HG02678 (cell line): ENCODE results near the gene SPATA2.

Source experiments
- ATAC-seq: cut with Tn5 transposase; IDR thresholded peaks from one replicate; pipeline ENCODE4 v1.9.1; 2021; ENCODE audit warnings: mild to moderate bottlenecking, moderate library complexity; ENCODE audit not compliant: unreplicated experiment

SPATA2 gene

DNA sequence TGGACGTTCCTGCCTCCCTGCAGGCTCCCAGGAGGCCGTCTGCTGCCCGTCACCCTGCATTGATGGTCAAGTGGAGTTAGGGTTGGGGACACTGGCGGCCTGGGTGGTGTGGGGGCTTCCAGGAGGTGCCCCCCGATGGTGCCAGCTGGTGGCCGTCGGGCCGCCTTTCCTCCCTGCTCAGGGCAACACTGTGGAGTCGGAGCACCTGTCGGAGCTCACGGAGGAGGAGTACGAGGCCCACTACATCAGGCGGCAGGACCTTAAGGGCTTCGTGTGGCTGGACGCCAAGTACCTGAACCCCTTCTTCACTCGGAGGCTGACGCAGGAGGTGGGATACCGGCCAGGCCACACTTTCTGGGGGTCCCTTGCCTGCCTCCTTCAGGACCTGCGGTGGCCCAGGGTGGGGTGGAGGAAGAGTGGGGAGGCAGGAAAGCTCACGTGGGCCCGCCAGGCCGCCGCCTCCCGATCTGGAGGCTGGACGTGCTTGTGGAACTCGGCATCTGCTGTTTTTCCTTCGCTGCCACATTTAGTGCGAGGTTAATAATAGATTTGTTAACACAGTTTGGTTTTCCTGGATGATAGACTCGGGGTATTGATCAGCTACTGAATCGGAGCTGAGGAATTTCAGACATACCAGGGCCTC is 28.6 kb downstream of the SPATA2 start:
- no peak for ATAC-seq

DNA sequence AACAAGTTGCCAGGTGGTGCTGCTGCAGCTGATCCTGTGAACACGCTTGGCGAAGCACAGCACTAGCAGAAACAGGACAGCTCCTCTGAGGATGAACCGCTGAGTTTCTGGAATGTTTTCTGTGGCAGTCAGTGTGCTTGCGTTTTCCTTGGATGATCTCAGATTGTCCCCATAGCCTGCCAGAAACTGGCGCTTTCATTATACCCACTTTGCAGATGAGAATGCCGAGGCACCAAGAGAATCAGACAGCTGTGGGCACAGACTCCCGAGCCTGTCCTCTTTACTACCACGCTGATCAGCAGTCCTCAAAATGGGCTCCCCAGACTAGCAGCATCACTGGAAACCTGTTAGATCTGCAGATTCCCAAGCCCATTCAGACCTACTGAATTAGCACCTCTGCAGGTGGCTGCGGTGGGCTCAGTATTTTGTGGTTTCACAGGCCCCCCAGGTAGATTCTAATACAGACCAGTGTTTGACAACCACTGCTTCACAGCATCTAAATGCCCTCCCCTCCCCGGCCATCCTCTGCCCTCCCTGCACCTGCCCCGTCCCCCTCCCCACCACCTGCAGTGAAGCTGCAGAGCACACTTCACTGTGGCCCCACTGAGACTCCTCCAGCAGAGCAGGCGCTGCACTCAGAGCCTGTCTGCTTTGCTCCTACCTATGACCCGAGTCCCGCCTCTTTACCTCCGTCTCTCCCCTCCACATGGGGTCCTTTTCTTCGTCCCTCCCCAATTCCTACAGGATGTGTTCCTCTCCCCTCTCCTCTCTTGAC is 29.6 kb downstream of the SPATA2 start:
- no peak for ATAC-seq

DNA sequence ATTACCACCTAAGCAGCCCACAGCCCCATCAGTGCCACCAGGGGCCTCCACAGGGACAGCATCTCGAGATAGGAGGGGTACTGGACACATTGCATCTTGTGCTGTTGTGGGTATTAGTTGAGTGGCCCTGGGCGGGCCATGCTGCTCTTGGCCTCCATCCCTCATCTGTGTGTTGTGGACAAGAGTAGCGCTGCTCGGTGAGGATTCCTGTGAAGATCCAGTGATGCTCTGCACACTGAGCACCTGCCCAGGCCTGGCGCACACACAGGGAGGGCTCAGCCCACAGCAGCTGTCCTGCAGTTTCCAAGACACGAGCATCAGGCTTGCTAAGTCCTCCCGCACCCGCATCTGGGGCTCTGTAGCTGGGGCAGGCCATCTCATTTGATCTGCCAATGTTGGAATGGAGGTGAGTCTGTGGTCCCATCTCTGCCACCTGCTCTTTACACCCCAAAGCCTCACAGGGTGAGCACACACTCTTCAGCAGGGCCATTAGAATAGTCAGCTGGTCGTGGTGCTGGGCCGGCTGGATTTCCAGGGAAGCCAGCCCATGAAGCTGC is 32.0 kb downstream of the SPATA2 start:
- ATAC-seq = no peak

GRCh38 chr20:49882171-49882970 is 33.0 kb downstream of the SPATA2 start:
- ATAC-seq = no peak

- no peak for ATAC-seq
Observed at GRCh38 chr20:49880724-49881445, 34.4 kb downstream of the SPATA2 start.

DNA sequence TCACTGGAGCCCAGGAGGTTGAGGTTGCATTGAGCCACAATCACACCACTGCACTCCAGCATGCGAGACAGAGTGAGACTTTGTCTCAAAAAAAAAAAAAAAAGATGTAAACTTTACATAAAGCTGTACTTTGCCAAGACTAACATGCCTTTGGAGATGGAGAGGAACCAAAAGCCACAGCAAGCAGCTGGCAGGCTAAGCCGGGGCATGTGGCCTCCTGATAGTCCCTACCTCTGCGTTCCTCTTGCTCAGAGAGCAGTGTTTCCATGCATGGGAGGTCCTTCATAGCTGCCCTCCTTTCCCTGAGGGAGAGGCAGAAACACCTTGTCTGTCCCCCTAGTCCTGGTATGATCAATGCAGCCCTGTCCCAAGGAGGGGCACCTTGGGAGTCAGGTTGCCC is 35.2 kb downstream of the SPATA2 start:
- ATAC-seq = no peak

GRCh38 chr20:49878977-49879376 is 36.4 kb downstream of the SPATA2 start:
- no peak for ATAC-seq

DNA sequence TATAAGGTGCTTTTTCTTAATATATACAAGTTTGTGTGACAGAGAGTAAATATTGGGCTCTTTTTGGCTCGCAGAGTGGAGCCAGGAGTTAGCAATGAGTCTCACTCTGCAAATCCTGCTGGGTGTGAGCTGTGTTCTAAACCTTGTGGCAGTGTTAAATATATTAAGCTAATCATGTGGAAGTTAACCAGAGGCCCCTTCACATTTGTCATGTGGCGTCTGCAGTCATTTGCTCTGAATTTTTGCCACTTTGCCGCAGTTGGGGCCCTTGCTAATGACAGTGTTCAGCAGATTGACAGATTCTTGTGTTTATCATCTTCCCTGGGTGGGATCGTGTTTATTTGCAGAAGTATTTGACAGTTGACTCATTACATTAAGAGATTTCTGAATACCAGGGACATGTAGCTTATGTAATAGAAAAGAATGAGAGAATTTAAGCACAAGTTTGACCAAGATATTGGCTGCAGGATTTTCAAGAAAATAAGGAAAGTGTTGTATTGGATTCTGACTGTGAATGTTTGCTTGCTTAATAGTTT is 37.9 kb downstream of the SPATA2 start:
- ATAC-seq = no peak

DNA sequence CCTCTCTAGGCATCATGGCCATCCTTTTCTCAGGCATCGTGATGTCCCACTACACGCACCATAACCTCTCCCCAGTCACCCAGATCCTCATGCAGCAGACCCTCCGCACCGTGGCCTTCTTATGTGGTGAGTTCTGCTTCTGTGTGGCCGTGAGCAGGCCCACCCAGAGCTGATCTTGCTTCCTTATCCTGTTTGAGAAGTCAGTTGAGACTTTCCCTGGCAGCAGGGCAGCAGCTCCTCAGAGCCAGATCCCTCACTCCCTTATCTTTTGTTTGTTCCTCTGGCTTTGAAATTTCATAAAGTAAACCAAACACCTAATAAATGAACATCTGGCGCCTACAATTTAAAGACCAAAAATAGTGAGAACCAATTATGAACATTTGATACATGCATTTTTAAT is 40.6 kb downstream of the SPATA2 start:
- no peak for ATAC-seq

DNA sequence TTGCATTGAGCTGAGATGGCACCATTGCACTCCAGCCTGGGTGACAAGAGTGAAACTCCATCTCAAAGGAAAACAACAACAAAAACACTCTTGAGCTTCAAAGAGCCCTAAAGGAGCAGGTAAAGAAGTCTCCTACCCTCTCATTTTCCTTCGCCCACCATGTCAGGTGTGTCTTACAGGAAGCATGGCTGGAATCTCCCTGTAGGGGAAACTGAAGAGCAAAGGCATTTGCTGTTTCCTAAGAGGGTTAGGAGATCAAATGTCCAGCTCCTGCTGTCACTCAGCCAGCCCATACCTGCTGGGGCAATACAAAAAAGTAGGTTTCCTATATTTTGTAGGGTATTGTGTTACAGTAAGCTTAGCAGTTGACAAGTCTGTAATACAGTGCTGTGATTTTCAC is 43.3 kb downstream of the SPATA2 start:
- ATAC-seq = no peak

DNA sequence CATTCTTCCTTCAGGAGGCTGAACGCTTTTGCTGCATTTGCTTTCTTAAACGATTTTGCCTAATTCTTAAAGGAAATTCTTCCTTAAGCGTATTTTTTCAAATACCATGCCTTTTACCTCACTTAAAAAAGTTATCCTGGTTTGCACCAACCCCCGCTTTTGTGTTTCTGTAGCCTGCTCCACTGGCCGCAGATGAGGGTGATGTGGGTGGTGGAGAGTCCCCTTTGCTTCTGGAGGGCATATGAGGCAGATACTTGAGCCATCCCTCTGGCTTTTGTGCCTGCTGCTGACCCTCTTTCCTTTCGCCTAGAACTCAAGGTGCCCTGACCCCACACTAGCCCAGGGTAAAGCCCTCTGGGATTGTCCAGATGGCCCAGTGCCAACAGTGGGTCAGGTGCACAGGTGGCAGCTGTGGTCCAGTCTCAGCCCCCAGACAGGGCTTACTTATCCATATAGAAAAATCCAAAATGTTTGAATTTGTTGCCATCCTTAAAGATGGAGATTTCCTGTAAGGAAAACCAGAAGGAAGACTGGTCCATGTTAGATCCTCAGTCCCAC is 43.9 kb downstream of the SPATA2 start:
- ATAC-seq = no peak

DNA sequence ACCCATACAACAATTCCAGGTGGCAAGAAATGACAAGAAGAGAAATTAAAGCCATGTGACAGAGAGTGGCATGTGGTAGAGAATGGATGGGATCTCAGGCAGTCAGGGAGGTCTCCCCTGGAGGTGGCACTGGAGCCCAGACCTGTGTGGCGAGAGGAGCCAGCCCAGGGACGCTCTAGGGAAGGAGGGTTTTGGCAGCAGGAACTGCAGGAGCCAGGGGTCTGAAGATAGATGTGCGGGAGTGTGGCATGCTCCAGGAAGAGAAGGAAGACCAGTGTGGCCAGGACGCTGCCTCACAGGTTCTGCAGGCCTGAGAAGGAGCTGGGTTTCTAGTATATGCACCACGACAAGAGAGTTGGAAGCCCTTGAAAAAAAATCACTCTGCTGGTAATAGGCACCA is 45.1 kb downstream of the SPATA2 start:
- no peak for ATAC-seq

DNA sequence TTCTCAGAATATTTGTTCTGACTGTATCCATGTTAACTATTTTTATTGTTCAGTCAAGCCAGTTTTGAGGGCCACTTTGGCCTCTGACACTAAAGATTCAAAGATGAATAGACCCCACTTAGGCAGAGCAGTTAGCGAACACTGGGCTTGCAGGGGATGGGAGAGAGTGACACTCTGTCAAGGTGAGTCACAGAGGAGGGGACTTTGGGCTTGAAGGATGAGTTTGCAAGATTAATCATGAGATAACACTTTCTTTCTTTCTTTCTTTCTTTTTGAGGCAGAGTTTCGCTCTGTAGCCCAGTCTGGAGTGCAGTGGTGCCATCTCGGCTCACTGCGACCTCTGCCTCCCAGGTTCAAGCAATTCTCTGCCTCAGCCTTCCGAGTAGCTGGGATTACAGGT is 46.4 kb downstream of the SPATA2 start:
- no peak for ATAC-seq

GRCh38 chr20:49868538-49868937 is 46.8 kb downstream of the SPATA2 start:
- no peak for ATAC-seq

GRCh38 chr20:49867453-49868215 is 47.7 kb downstream of the SPATA2 start:
- no peak for ATAC-seq

DNA sequence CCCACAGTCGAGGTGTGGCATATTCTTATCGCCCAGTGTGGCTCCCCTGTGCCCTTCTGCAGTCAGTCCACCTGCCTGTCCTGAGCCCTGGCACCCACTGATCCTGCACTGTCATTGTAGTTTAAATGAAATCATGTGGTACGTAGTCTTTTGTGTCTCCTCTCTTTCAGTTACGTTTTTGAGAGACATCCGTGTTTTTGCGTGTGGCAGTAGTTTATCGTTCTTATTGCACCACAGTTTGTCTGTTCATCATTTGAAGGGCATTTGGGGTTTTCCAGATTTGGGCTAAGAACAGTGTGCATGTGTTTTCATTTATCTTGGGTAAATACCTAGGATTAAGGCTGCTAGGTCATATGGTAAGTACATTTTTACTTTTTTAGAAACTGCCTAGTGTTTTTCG is 49.3 kb downstream of the SPATA2 start:
- ATAC-seq = no peak

DNA sequence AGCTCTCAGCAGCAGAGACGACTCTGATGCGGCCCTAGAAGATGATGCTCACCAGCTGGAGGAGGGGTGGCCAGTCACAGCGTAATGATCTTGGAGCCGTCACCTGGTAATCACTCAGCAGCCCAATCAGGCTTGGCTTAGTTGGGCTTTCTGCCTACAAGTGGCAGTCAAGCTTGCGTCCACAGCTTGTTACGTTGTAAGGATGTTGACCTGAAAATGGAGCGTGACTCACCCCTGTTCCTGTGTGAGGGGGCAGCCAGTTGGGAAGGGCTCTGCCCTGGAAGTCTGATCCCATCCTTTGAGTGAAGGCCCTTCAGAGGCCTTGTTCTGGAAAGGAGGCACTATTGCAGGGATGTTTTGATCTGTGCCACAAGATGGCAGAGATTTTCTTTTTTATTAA is 49.8 kb downstream of the SPATA2 start:
- no peak for ATAC-seq

DNA sequence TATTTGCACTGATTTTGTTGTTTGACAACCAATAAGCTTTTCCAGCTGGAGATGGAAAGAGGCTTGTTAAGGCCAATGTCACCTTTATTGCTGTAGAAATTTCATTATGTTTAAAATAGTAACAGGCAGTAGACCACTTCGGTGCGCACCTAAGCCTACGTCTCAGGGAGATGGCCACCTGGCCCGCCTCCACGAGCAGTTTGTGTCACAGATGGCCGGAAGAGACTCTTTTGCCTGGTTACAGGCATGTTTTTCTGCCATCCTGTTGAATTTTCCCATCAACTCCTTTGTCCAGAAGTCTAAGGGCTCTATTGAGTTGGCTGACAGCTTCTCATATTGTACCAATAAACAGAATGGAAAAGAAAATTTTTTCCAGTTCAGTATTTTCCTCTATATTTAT is 51.7 kb downstream of the SPATA2 start:
- ATAC-seq = no peak

GRCh38 chr20:49862607-49863200 is 52.6 kb downstream of the SPATA2 start:
- ATAC-seq = no peak
